ENCODE results near the gene RPS15.

The RPS15 gene

DNA sequence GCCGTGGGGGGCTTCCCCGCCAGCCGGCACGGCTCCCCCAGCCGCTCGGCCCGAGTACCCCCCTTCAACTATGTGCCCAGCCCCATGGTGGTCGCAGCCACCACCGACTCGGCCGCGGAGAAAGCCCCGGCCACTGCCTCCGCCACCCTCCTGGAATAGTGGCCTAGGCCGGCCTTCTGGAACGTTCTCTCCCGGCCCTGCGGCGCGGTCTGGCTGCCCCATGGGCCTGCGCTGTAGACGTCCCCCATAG is 31.8 kb downstream of the RPS15 start:
- H3K4me1 ChIP-seq (ENCODE audit: insufficient read depth, insufficient read length): peaks cover 51% of the 10 kb centered on the region
- H3K9ac ChIP-seq (ENCODE audit: insufficient read length, low read depth): peak overlapping the region; percentile 85
- peaks cover 58% of the 10 kb centered on the region for H3K27me3 ChIP-seq (ENCODE audit: insufficient read depth, insufficient read length)
- no peak for TF ChIP-seq SUZ12 (IDR thresholded peaks at IDR 0.05; ENCODE audit: extremely low read depth, insufficient read depth, insufficient read length)
- TF ChIP-seq YY1 (IDR thresholded peaks at IDR 0.05; ENCODE audit: insufficient read depth, insufficient read length): no peak
- TF ChIP-seq ZNF274 (IDR thresholded peaks at IDR 0.05; ENCODE audit: low read depth, low read length): no peak
- no peaks in the 10 kb centered on the region for H3K9me3 ChIP-seq (ENCODE audit: insufficient read depth, low read length)
- peak overlapping the region; percentile 53 for H3K4me3 ChIP-seq (ENCODE audit: insufficient read length, low read depth)
- DNase-seq (ENCODE audit: low read depth, low spot score): no peak
- H3K36me3 ChIP-seq (ENCODE audit: insufficient read depth, insufficient read length, low read length): peaks cover 19% of the 10 kb centered on the region

DNA sequence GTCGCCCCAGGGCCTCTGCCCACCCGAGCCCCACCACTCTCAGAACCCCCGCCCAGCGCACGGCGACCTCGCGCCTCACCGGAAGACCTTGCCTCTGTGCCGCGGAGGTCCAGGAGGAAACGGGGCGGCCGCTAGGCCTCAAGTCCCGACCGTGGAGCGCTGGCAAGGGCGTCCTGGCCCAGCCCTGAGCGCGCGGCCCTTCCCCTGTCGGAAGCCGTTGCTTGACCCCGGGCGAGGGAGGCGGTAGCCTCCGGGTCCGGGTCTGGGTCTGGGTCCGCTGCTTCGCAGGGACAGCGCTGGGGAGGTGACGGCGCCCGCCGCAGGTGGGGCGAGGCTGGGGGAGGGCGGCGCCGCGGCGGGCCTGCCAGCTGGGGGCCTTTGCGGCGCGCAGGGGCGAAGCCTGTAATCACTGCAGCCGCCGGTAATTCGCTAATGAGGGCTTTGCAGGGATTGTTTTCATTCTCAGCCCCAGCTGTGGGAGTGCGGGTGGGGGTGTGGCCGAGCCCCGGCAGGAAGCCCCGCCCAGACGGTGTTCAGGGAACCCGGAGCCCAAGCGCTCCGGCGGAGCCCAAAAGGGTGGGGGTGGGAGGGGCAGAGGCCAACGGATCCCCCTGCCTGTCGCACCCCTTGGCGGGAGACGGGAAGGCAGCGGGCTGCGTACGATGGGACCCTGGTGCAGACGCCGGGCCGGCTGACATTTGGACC is 32.3 kb downstream of the RPS15 start:
- H3K4me3 ChIP-seq (ENCODE audit: insufficient read length, low read depth): peak overlapping the region; percentile 53
- H3K9ac ChIP-seq (ENCODE audit: insufficient read length, low read depth): peak overlapping the region; percentile 85
- no peaks in the 10 kb centered on the region for H3K9me3 ChIP-seq (ENCODE audit: insufficient read depth, low read length)
- peaks cover 48% of the 10 kb centered on the region for H3K4me1 ChIP-seq (ENCODE audit: insufficient read depth, insufficient read length)
- peaks cover 24% of the 10 kb centered on the region for H3K36me3 ChIP-seq (ENCODE audit: insufficient read depth, insufficient read length, low read length)
- peaks cover 53% of the 10 kb centered on the region for H3K27me3 ChIP-seq (ENCODE audit: insufficient read depth, insufficient read length)
- no peak for DNase-seq (ENCODE audit: low read depth, low spot score)
- TF ChIP-seq YY1 (IDR thresholded peaks at IDR 0.05; ENCODE audit: insufficient read depth, insufficient read length) (no peak), SUZ12 (IDR thresholded peaks at IDR 0.05; ENCODE audit: extremely low read depth, insufficient read depth, insufficient read length) (no peak)

DNA sequence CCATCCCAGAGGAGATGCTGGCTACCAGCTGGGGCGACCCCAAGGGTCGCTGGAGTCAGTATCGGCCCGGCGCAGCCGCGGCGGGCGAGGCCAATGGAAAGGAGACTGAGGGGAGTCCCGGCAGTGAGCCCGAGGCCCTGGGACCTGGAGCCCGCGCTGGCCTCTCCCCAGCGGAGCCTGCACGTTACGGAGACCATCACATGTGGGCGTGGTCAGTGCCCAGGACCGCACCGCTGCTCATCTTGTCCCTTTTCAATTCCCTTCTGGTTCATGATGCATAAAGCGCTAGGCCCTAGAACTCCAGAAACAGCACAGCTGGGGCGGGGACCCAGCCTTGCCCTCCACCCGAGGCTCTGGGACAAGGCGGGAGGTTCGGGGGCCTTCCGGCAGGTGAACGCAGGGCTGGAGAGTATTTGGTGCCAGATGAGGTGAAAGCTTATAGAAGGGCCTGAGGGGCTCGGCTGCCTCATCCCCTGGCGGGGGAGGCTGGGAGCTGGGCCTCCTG is 32.9 kb downstream of the RPS15 start:
- H3K4me3 ChIP-seq (ENCODE audit: insufficient read length, low read depth): peak overlapping the region; percentile 53

DNA sequence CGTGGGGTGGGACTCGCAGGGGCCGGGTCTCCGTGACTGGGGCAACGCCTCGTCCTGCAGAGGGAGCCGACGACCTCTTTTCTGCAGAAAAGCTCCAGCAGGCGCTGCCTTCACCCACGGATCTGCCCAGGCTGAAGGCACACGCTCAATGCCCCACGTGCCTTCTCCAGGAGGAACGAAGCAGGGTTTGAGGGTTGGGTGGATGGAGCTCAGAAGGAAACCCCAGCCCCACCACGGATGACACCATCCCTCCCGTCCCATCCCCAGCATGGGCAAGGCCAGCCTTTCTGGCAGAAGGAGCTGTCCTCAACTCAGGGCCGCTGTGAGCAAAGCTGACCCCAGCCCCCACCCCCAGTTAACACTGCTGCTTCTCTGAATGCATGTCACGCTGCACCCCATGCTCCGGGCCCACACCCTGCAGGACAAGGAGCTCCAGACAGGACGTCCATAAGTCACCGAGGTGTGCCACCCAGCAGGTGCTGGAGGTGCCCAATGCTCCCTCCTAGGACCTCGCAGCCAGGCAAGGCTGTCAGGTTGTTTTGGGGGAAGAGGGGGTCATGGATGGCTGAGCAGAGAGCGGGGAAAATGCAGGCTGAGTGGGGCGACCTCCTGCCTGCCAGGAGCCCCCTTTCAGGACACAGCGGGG is 33.4 kb downstream of the RPS15 start:
- H3K4me3 ChIP-seq (ENCODE audit: insufficient read length, low read depth): peak overlapping the region; percentile 53
- peak overlapping the region; percentile 47 for H3K9ac ChIP-seq (ENCODE audit: insufficient read length, low read depth)

More for the DNA sequence above, 32.9 kb downstream of the RPS15 start:
- TF ChIP-seq ZNF274 (IDR thresholded peaks at IDR 0.05; ENCODE audit: low read depth, low read length) (no peak), SUZ12 (IDR thresholded peaks at IDR 0.05; ENCODE audit: extremely low read depth, insufficient read depth, insufficient read length) (no peak), YY1 (IDR thresholded peaks at IDR 0.05; ENCODE audit: insufficient read depth, insufficient read length) (no peak)
- DNase-seq (ENCODE audit: low read depth, low spot score): no peak
- Histone ChIP-seq H3K36me3 (ENCODE audit: insufficient read depth, insufficient read length, low read length) (peaks cover 29% of the 10 kb centered on the region), H3K27me3 (ENCODE audit: insufficient read depth, insufficient read length) (peaks cover 47% of the 10 kb centered on the region), H3K9ac (ENCODE audit: insufficient read length, low read depth) (peak overlapping the region; percentile 47), H3K9me3 (ENCODE audit: insufficient read depth, low read length) (no peaks in the 10 kb centered on the region), H3K4me1 (ENCODE audit: insufficient read depth, insufficient read length) (peaks cover 47% of the 10 kb centered on the region)

DNA sequence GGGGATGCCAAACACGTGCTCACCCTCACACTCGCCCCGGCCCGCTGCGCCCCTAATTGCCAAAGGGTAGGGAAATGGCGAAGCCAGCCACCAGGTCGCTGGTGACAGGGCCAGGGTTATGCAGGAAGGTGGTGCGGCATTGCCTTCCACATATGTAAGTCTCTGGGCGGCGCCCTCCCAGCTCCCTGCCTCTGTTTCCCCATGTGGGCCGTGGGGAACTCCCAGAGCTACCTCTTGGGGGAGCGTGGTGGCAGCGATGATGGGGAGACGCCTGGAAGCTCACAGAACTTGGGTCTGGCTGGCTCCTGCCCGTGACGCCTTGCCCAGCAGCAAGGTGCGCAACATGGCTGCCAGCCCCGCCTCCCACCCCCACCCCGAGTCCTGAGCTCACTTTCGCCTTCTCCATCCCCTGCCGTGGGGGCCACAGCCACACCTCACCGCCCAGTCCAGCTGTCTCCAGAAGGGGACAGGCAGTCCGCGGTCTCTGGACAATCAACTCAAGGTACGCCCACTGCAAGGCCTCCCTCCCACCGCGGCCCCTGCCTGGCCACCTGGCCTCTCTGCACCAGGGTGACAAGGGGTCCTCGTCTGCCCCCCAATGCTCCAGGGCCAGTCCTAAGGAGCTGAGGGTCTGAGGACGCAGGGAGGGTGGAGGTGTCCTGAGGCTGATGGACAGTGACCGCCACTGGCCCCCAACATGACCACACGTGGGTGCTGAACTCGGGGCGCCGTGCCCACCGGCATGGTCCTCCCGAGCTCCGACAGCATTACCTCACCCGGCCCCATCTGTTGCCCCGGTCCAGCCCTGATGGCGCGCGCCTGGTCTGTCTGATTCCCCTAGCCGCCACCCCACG is 34.3 kb downstream of the RPS15 start:
- Histone ChIP-seq H3K9me3 (ENCODE audit: insufficient read depth, low read length) (no peaks in the 10 kb centered on the region), H3K4me1 (ENCODE audit: insufficient read depth, insufficient read length) (peaks cover 41% of the 10 kb centered on the region), H3K9ac (ENCODE audit: insufficient read length, low read depth) (no peak overlapping the region), H3K4me3 (ENCODE audit: insufficient read length, low read depth) (peak overlapping the region; percentile 1), H3K27me3 (ENCODE audit: insufficient read depth, insufficient read length) (peaks cover 33% of the 10 kb centered on the region), H3K36me3 (ENCODE audit: insufficient read depth, insufficient read length, low read length) (peaks cover 38% of the 10 kb centered on the region)
- TF ChIP-seq ZNF274 (IDR thresholded peaks at IDR 0.05; ENCODE audit: low read depth, low read length) (no peak), SUZ12 (IDR thresholded peaks at IDR 0.05; ENCODE audit: extremely low read depth, insufficient read depth, insufficient read length) (no peak), YY1 (IDR thresholded peaks at IDR 0.05; ENCODE audit: insufficient read depth, insufficient read length) (no peak)
- DNase-seq (ENCODE audit: low read depth, low spot score): no peak

More for the DNA sequence above, 33.4 kb downstream of the RPS15 start:
- TF ChIP-seq SUZ12 (IDR thresholded peaks at IDR 0.05; ENCODE audit: extremely low read depth, insufficient read depth, insufficient read length): no peak
- no peak for TF ChIP-seq YY1 (IDR thresholded peaks at IDR 0.05; ENCODE audit: insufficient read depth, insufficient read length)
- no peak for TF ChIP-seq ZNF274 (IDR thresholded peaks at IDR 0.05; ENCODE audit: low read depth, low read length)
- peaks cover 41% of the 10 kb centered on the region for H3K27me3 ChIP-seq (ENCODE audit: insufficient read depth, insufficient read length)
- H3K36me3 ChIP-seq (ENCODE audit: insufficient read depth, insufficient read length, low read length): peaks cover 32% of the 10 kb centered on the region
- H3K9me3 ChIP-seq (ENCODE audit: insufficient read depth, low read length): no peaks in the 10 kb centered on the region
- H3K4me1 ChIP-seq (ENCODE audit: insufficient read depth, insufficient read length): peaks cover 45% of the 10 kb centered on the region
- no peak for DNase-seq (ENCODE audit: low read depth, low spot score)

DNA sequence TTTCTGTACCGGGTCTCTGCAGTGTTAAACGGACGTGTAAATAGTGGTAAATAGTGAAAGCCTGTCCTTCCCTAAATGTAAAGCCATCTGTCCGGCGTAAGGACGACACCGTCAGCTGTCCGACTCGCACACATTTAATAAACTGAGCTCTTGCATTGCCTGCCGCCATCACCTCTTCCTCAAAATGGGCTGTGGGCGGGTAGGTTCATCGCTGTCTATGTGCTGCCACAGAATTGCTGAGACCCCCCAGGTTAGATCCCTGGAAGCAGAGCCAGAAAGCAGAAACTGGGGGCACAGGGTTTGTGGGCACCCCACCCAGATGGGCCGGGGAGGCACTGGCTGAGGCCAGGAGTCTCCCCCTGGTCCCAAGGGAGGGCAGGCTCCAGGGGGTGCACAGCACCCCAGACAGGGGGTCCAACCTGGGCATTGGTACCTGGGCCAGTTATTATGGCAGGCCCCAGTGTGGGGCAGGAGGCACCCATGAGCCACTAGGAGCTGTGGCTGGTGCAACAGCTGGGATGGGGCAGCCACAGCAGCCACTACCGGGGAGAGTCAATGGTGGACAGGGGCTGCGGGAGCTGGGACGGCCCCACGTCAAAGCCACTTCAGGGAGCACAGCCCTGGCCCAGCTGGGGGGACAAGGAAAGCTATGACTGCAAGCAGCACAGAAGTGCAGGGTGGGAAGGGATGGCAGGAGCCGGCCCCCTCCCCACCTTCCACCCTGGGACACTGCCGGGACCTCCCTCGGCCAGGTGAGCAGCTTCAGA is 35.1 kb downstream of the RPS15 start:
- peaks cover 41% of the 10 kb centered on the region for H3K36me3 ChIP-seq (ENCODE audit: insufficient read depth, insufficient read length, low read length)
- H3K27me3 ChIP-seq (ENCODE audit: insufficient read depth, insufficient read length): peaks cover 25% of the 10 kb centered on the region
- no peaks in the 10 kb centered on the region for H3K9me3 ChIP-seq (ENCODE audit: insufficient read depth, low read length)
- no peak for TF ChIP-seq ZNF274 (IDR thresholded peaks at IDR 0.05; ENCODE audit: low read depth, low read length)
- TF ChIP-seq SUZ12 (IDR thresholded peaks at IDR 0.05; ENCODE audit: extremely low read depth, insufficient read depth, insufficient read length): no peak
- TF ChIP-seq YY1 (IDR thresholded peaks at IDR 0.05; ENCODE audit: insufficient read depth, insufficient read length): no peak
- H3K9ac ChIP-seq (ENCODE audit: insufficient read length, low read depth): no peak overlapping the region
- peaks cover 35% of the 10 kb centered on the region for H3K4me1 ChIP-seq (ENCODE audit: insufficient read depth, insufficient read length)
- DNase-seq (ENCODE audit: low read depth, low spot score): no peak
- H3K4me3 ChIP-seq (ENCODE audit: insufficient read length, low read depth): no peak overlapping the region
